GM23338 (cell line): ENCODE measurements around the gene TAOK3. TPM values are rescaled to one million over a fixed set of nuclear protein-coding genes. Genes with fewer than 3 reads are reported as not detected.

Experiments
- ATAC-seq: fragments of 200-7000 bp; cut with Tn5 transposase; 3 replicates; pipeline ENCODE4 v1.9.1; 2020
- DNase-seq: peaks from one replicate; pipeline ENCODE4 v3.0.0-alpha.2; 2015; ENCODE audit warnings: low spot score
- H2AFZ ChIP-seq: fragments of 200-600 bp; sonication (generic); 2 replicates; pipeline ENCODE4 v1.8.0; 2016; ENCODE audit warnings: antibody characterized with exemption, mild to moderate bottlenecking, moderate library complexity
- H3F3A ChIP-seq: fragments of 200-600 bp; sonication (generic); replicated peaks from 2 replicates; pipeline ENCODE4 v1.8.0; 2017; ENCODE audit warnings: antibody characterized with exemption, mixed run types, low read depth
- H3K27ac ChIP-seq: fragments of 200-600 bp; sonication (generic); 2 replicates; pipeline ENCODE4 v1.6.1; 2016; ENCODE audit warnings: low read depth
- H3K27me3 ChIP-seq: fragments of 200-600 bp; sonication (generic); 2 replicates; pipeline ENCODE4 v1.8.0; 2016; ENCODE audit warnings: mild to moderate bottlenecking, mixed run types, moderate library complexity; ENCODE audit not compliant: insufficient read depth
- H3K36me3 ChIP-seq: fragments of 200-600 bp; sonication (generic); 2 replicates; pipeline ENCODE4 v1.8.0; 2016; ENCODE audit warnings: mild to moderate bottlenecking; ENCODE audit not compliant: insufficient read depth
- H3K4me1 ChIP-seq: fragments of 200-600 bp; sonication (generic); 2 replicates; pipeline ENCODE4 v1.8.0; 2016; ENCODE audit warnings: mild to moderate bottlenecking, moderate library complexity; ENCODE audit not compliant: insufficient read depth
- H3K4me2 ChIP-seq: fragments of 200-600 bp; sonication (generic); 2 replicates; pipeline ENCODE4 v1.7.1; 2017; ENCODE audit warnings: mixed run types
- H3K4me3 ChIP-seq: fragments of 200-600 bp; sonication (generic); 2 replicates; pipeline ENCODE4 v1.6.1; 2016; ENCODE audit warnings: mixed run types
- H3K79me2 ChIP-seq: fragments of 200-600 bp; sonication (generic); replicated peaks from 2 replicates; pipeline ENCODE4 v1.8.0; 2017; ENCODE audit warnings: mild to moderate bottlenecking; ENCODE audit not compliant: insufficient read depth
- H3K9me2 ChIP-seq: fragments of 200-600 bp; sonication (generic); 2 replicates; pipeline ENCODE4 v1.8.0; 2017; ENCODE audit not compliant: insufficient read depth
- H4K20me1 ChIP-seq: fragments of 200-600 bp; sonication (generic); replicated peaks from 2 replicates; pipeline ENCODE4 v1.8.0; 2017; ENCODE audit warnings: mild to moderate bottlenecking; ENCODE audit not compliant: insufficient read depth
- H3K27ac Mint-ChIP-seq: 2 replicates; pipeline ENCODE4 v1.8.0; 2020; ENCODE audit warnings: inconsistent platforms, mild to moderate bottlenecking, moderate library complexity, mixed read lengths
- H3K27me3 Mint-ChIP-seq: 3 replicates; pipeline ENCODE4 v1.8.0; 2022; ENCODE audit warnings: low read depth, mild to moderate bottlenecking, moderate library complexity, mixed read lengths, inconsistent platforms; ENCODE audit not compliant: insufficient read depth, poor library complexity
- H3K36me3 Mint-ChIP-seq: 3 replicates; pipeline ENCODE4 v1.8.0; 2021; ENCODE audit warnings: low read depth, mild to moderate bottlenecking, inconsistent platforms, moderate library complexity, mixed read lengths
- H3K4me1 Mint-ChIP-seq: 3 replicates; pipeline ENCODE4 v1.8.0; 2020; ENCODE audit warnings: mild to moderate bottlenecking, inconsistent platforms, mixed read lengths
- H3K4me3 Mint-ChIP-seq: 3 replicates; pipeline ENCODE4 v1.8.0; 2021; ENCODE audit warnings: moderate library complexity, mild to moderate bottlenecking, inconsistent platforms, mixed read lengths
- H3K9me3 Mint-ChIP-seq: 3 replicates; pipeline ENCODE4 v1.8.0; 2020; ENCODE audit warnings: moderate library complexity, mild to moderate bottlenecking, inconsistent platforms, mixed read lengths
- CTCF ChIP-seq, 2 experiments: fragments of 200-600 bp in 1 of 2; sonication (generic) in 1 of 2; conservative IDR thresholded peaks; 2 replicates each; pipeline versions ENCODE4 v1.5.1 to v1.6.1; 2016 to 2017; ENCODE audit warnings: antibody characterized with exemption in 2 of 2, low read depth in 2 of 2, mild to moderate bottlenecking in 2 of 2, moderate library complexity in 1 of 2
- JUNB ChIP-seq: IDR thresholded peaks from one replicate; pipeline ENCODE4 v1.6.1; 2016; ENCODE audit warnings: antibody characterized with exemption; ENCODE audit not compliant: unreplicated experiment
- ZNF462 ChIP-seq: fragments of 250-450 bp; sonication (Bioruptor Pico); IDR thresholded peaks from 2 replicates; pipeline ENCODE4 v1.5.0; 2020; ENCODE audit warnings: mild to moderate bottlenecking, moderate library complexity
- polyA plus RNA-seq: library from polyadenylated mRNA; unstranded; fragments of >200 nt; fragmentation: Nextera tagmentation; extraction: Ambion mirVana; gene quantifications from 2 replicates; pipeline ENCODE4 v1.2.1, GENCODE V29; 2016
- total RNA-seq: library from RNA; depleted of rRNA; stranded (reverse); fragments of >200 nt; shearing (Covaris generic); gene quantifications from 2 replicates; pipeline ENCODE4 v1.2.3, GENCODE V29; 2014

Gene TAOK3
- total and polyA plus RNA-seq, 2 experiments from 2014 or later: 7.6 to 20.4 TPM

GRCh38 chr12:118304093-118304492 is 68.6 kb downstream of the TAOK3 start:
- H3K27ac ChIP-seq: no peak overlapping the region
- TF ChIP-seq CTCF (conservative IDR thresholded peaks at IDR 0.05; ENCODE audit: low read depth in 2 of 2): no peak
- H3K9me3 Mint-ChIP-seq: no peaks in the 10 kb centered on the region

GRCh38 chr12:118302053-118302452 is 70.7 kb downstream of the TAOK3 start:
- ATAC-seq (no peak), DNase-seq (no peak)
- Mint-ChIP-seq H3K9me3 (no peaks in the 10 kb centered on the region), H3K27me3 (peaks cover 4% of the 10 kb centered on the region), H3K36me3 (no peaks in the 10 kb centered on the region), H3K4me1 (peaks cover 17% of the 10 kb centered on the region), H3K4me3 (no peak overlapping the region), H3K27ac (no peak overlapping the region)
- no peak for TF ChIP-seq CTCF (conservative IDR thresholded peaks at IDR 0.05; ENCODE audit: low read depth in 2 of 2)
- no peak for TF ChIP-seq ZNF462 (CRISPR knock-in tag)
- TF ChIP-seq JUNB: no peak
- Histone ChIP-seq H4K20me1 (no peaks in the 10 kb centered on the region), H2AFZ (no peak overlapping the region), H3F3A (no peaks in the 10 kb centered on the region), H3K79me2 (no peaks in the 10 kb centered on the region), H3K4me3 (no peak overlapping the region), H3K27me3 (no peaks in the 10 kb centered on the region), H3K4me1 (peaks cover 11% of the 10 kb centered on the region), H3K27ac (no peak overlapping the region), H3K36me3 (no peaks in the 10 kb centered on the region), H3K9me2 (no peaks in the 10 kb centered on the region), H3K4me2 (no peak overlapping the region)

More at GRCh38 chr12:118304093-118304492, 68.6 kb downstream of the TAOK3 start:
- no peaks in the 10 kb centered on the region for H3K36me3 Mint-ChIP-seq
- H3K4me1 Mint-ChIP-seq: peaks cover 20% of the 10 kb centered on the region
- ATAC-seq: no peak
- no peak for DNase-seq
- H3K9me2 ChIP-seq: no peaks in the 10 kb centered on the region
- peaks cover 4% of the 10 kb centered on the region for H3K27me3 Mint-ChIP-seq
- no peak overlapping the region for H3K4me2 ChIP-seq
- H3K79me2 ChIP-seq: no peaks in the 10 kb centered on the region
- no peaks in the 10 kb centered on the region for H3F3A ChIP-seq
- peaks cover 21% of the 10 kb centered on the region for H3K4me1 ChIP-seq
- no peak overlapping the region for H3K4me3 Mint-ChIP-seq
- H3K36me3 ChIP-seq: no peaks in the 10 kb centered on the region
- no peaks in the 10 kb centered on the region for H3K27me3 ChIP-seq
- no peak overlapping the region for H3K4me3 ChIP-seq
- H4K20me1 ChIP-seq: no peaks in the 10 kb centered on the region
- H2AFZ ChIP-seq: no peak overlapping the region
- no peak overlapping the region for H3K27ac Mint-ChIP-seq
